ENCODE measurements around the gene TPCN1.

DNA sequence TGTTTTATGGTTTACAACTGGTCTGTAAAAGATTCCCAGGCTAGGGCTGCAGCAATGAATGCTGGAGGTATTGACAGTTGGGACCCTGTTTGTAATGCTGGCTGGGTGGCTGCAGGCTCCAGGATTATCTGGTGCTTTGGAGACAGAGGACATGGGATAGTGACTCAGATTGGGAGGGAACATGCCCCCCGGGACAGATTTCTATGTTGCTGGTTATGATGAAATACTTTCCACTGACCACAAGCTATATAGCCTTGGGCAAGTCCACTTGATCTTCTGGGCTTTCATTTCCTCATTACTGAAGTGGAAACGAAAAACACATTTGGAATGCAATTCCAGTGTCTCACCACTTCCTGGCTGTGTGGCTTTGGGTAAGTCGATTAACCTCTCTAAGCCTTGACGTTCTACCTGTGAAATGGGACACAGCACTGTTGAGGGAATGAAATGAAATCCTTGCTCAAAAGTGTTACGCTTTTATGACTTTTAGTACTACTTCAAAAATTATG lies 6.3 kb upstream of the TPCN1 start:
- TF ChIP-seq, protein P1, sequence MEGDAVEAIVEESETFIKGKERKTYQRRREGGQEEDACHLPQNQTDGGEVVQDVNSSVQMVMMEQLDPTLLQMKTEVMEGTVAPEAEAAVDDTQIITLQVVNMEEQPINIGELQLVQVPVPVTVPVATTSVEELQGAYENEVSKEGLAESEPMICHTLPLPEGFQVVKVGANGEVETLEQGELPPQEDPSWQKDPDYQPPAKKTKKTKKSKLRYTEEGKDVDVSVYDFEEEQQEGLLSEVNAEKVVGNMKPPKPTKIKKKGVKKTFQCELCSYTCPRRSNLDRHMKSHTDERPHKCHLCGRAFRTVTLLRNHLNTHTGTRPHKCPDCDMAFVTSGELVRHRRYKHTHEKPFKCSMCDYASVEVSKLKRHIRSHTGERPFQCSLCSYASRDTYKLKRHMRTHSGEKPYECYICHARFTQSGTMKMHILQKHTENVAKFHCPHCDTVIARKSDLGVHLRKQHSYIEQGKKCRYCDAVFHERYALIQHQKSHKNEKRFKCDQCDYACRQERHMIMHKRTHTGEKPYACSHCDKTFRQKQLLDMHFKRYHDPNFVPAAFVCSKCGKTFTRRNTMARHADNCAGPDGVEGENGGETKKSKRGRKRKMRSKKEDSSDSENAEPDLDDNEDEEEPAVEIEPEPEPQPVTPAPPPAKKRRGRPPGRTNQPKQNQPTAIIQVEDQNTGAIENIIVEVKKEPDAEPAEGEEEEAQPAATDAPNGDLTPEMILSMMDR (conservative IDR thresholded peaks at IDR 0.05; ENCODE audit: low read depth, low read length), result no peak
- TF ChIP-seq EZH2 (IDR thresholded peaks at IDR 0.05; ENCODE audit: borderline replicate concordance, low read depth, low read length, poor library complexity, severe bottlenecking), result no peak
